ENCODE data around the gene SMG7.

SMG7 gene

GRCh38 chr1:183516725-183517124, 44.4 kb downstream of the SMG7 start:
- DNase-seq = no peak

- DNase-seq = no peak
Observed at GRCh38 chr1:183517401-183517800, 45.1 kb downstream of the SMG7 start.

- no peak for DNase-seq
Observed at GRCh38 chr1:183520379-183520778, 48.1 kb downstream of the SMG7 start.

- no peak for DNase-seq
Observed at GRCh38 chr1:183522104-183522503, 49.8 kb downstream of the SMG7 start.

- no peak for DNase-seq
Observed at GRCh38 chr1:183528577-183528976, 56.3 kb downstream of the SMG7 start.

- no peak for DNase-seq
Observed at GRCh38 chr1:183533617-183534174, 61.4 kb downstream of the SMG7 start.

GRCh38 chr1:183537405-183537804, 65.1 kb downstream of the SMG7 start:
- no peak for DNase-seq

- DNase-seq = no peak
Observed at GRCh38 chr1:183543619-183544204, 71.4 kb downstream of the SMG7 start.

GRCh38 chr1:183544598-183545297, 72.4 kb downstream of the SMG7 start:
- no peak for DNase-seq

GRCh38 chr1:183546427-183546826, 74.1 kb downstream of the SMG7 start:
- no peak for DNase-seq

- DNase-seq = no peak
Observed at GRCh38 chr1:183548116-183548515, 75.8 kb downstream of the SMG7 start.

GRCh38 chr1:183550915-183551314, 78.6 kb downstream of the SMG7 start:
- DNase-seq = no peak

GRCh38 chr1:183551924-183552323, 79.6 kb downstream of the SMG7 start:
- DNase-seq = no peak

GRCh38 chr1:183552441-183552840, 80.1 kb downstream of the SMG7 start:
- no peak for DNase-seq

- no peak for DNase-seq
Observed at GRCh38 chr1:183552891-183553290, 80.6 kb downstream of the SMG7 start.

- DNase-seq = no peak
Observed at GRCh38 chr1:183553331-183553730, 81.0 kb downstream of the SMG7 start.

GRCh38 chr1:183553764-183554163, 81.5 kb downstream of the SMG7 start:
- DNase-seq = no peak

- DNase-seq = no peak
Observed at GRCh38 chr1:183554577-183554976, 82.3 kb downstream of the SMG7 start.

- DNase-seq = no peak
Observed at GRCh38 chr1:183559061-183559460, 86.8 kb downstream of the SMG7 start.

GRCh38 chr1:183562701-183563100, 90.4 kb downstream of the SMG7 start:
- no peak for DNase-seq

- no peak for DNase-seq
Observed at GRCh38 chr1:183565261-183565660, 93.0 kb downstream of the SMG7 start.

- DNase-seq = no peak
Observed at GRCh38 chr1:183566026-183566425, 93.7 kb downstream of the SMG7 start.

GRCh38 chr1:183567584-183567983, 95.3 kb downstream of the SMG7 start:
- no peak for DNase-seq

GRCh38 chr1:183568176-183569021, 96.1 kb downstream of the SMG7 start:
- no peak for DNase-seq
